GM12878 (cell line): ENCODE results near the gene PUDP. TPM values are rescaled to one million over a fixed set of nuclear protein-coding genes. Genes with fewer than 3 reads are reported as not detected.

ENCODE experiments used
- ATAC-seq: fragments of 200-7000 bp; cut with Tn5 transposase; 3 replicates; pipeline ENCODE4 v1.9.1; 2020; ENCODE audit warnings: mild to moderate bottlenecking, moderate library complexity
- BruUV-seq: library from RNA; stranded (reverse); fragments of 400-500 nt; replicated peaks from 2 replicates; lab custom pipeline; 2021; lab: Mats Ljungman, UMichigan
- CTCF ChIA-PET: fragments of 300-600 bp; sonication (Branson Sonifier 250); formaldehyde crosslinking; extraction: SDS; loops from one replicate; lab custom pipeline; 2021; ENCODE audit warnings: inconsistent platforms; lab: Yijun Ruan, JAX
- POLR2A ChIA-PET: fragments of 350-600 bp; formaldehyde crosslinking; extraction: SDS; loops from one replicate; lab custom pipeline; 2021; ENCODE audit warnings: inconsistent platforms; lab: Charles Lee
- RAD21 ChIA-PET: fragments of 300-600 bp; sonication (Branson Sonifier 250); formaldehyde crosslinking; loops from one replicate; lab custom pipeline; 2023; ENCODE audit warnings: antibody characterized with exemption; ENCODE audit not compliant: unreplicated experiment; lab: Charles Lee
- SMC1A ChIA-PET: fragments of 300-600 bp; sonication (Branson Sonifier 250); formaldehyde crosslinking; loops from one replicate; lab custom pipeline; 2023; ENCODE audit not compliant: unreplicated experiment, uncharacterized antibody; lab: Charles Lee
- DNase-seq: peaks from one replicate; pipeline ENCODE4 v3.0.0-alpha.2; 2011; ENCODE audit warnings: low read depth, low spot score
- FAIRE-seq: peaks from 3 replicates; lab custom pipeline; 2011; peaks lifted over from hg19 to GRCh38; lab: Jason Lieb, UNC
- H2AFZ ChIP-seq: 2 replicates; pipeline ENCODE4 v1.6.0; 2011; ENCODE audit warnings: low read depth, low read length, control low read depth; ENCODE audit not compliant: control insufficient read depth
- H3K27ac ChIP-seq: 2 replicates; pipeline ENCODE4 v1.5.1; 2011; ENCODE audit warnings: control low read depth; ENCODE audit not compliant: control insufficient read depth, insufficient read depth
- H3K27me3 ChIP-seq, 2 experiments: replicated peaks in 1 of 2; 2 replicates each; pipeline versions ENCODE4 v1.6.0 to v1.6.1; 2011; ENCODE audit warnings: low read length in 1 of 2; ENCODE audit not compliant: control insufficient read depth in 2 of 2, insufficient read depth in 2 of 2
- H3K36me3 ChIP-seq, 2 experiments: 2 replicates each; pipeline ENCODE4 v1.5.1; 2011; ENCODE audit warnings: low read length in 1 of 2; ENCODE audit not compliant: control insufficient read depth in 2 of 2, insufficient read depth in 2 of 2
- H3K4me1 ChIP-seq: 2 replicates; pipeline ENCODE4 v1.6.1; 2011; ENCODE audit warnings: mild to moderate bottlenecking, low read length, moderate library complexity, mixed read lengths; ENCODE audit not compliant: control insufficient read depth, insufficient read depth
- H3K4me2 ChIP-seq: 2 replicates; pipeline ENCODE4 v1.6.0; 2011; ENCODE audit warnings: control low read depth; ENCODE audit not compliant: control insufficient read depth, insufficient read depth
- H3K4me3 ChIP-seq: fragments of 200-600 bp; sonication (generic); 2 replicates; pipeline ENCODE4 v1.5.1; 2016
- H3K79me2 ChIP-seq: 2 replicates; pipeline ENCODE4 v1.6.0; 2011; ENCODE audit warnings: low read length; ENCODE audit not compliant: control insufficient read depth, insufficient read depth
- H3K9ac ChIP-seq: 2 replicates; pipeline ENCODE4 v1.8.0; 2011; ENCODE audit warnings: low read length, control low read depth, mixed read lengths; ENCODE audit not compliant: control insufficient read depth, insufficient read depth
- H3K9me3 ChIP-seq: replicated peaks from 3 replicates; pipeline ENCODE4 v1.5.1; 2011; ENCODE audit warnings: mild to moderate bottlenecking, low read length; ENCODE audit not compliant: control insufficient read depth, insufficient read depth
- H4K20me1 ChIP-seq: 2 replicates; pipeline ENCODE4 v1.6.0; 2011; ENCODE audit not compliant: control insufficient read depth, insufficient read depth
- ATF7 ChIP-seq: fragments of 450-650 bp; IDR thresholded peaks from 2 replicates; pipeline ENCODE4 v1.6.1; 2016; ENCODE audit warnings: low read depth, mild to moderate bottlenecking
- BCLAF1 ChIP-seq: fragments of 450-650 bp; IDR thresholded peaks from 2 replicates; pipeline ENCODE4 v1.6.1; 2017; ENCODE audit warnings: antibody characterized with exemption, mild to moderate bottlenecking, moderate library complexity
- CREM ChIP-seq: IDR thresholded peaks from 2 replicates; pipeline ENCODE4 v1.6.1; 2014; ENCODE audit warnings: antibody characterized with exemption, low read depth
- GATAD2B ChIP-seq: fragments of 450-650 bp; conservative IDR thresholded peaks from 2 replicates; pipeline ENCODE4 v1.6.1; 2017; ENCODE audit warnings: low read depth, mild to moderate bottlenecking, moderate library complexity
- IKZF1 ChIP-seq: fragments of 450-650 bp; conservative IDR thresholded peaks from 2 replicates; pipeline ENCODE4 v1.6.1; 2017; ENCODE audit warnings: antibody characterized with exemption, mild to moderate bottlenecking
- KDM1A ChIP-seq: fragments of 200-600 bp; sonication (generic); IDR thresholded peaks from 2 replicates; pipeline ENCODE4 v1.6.1; 2016; ENCODE audit warnings: borderline replicate concordance
- MAX ChIP-seq: IDR thresholded peaks from 2 replicates; pipeline ENCODE4 v1.6.1; 2012; ENCODE audit warnings: low read depth, low read length, improper control_type of control experiment
- MYC ChIP-seq: IDR thresholded peaks from 2 replicates; pipeline ENCODE4 v1.6.1; 2011; ENCODE audit warnings: mild to moderate bottlenecking, low read length, moderate library complexity, inconsistent platforms; ENCODE audit not compliant: insufficient read depth, insufficient replicate concordance, insufficient read length, severe bottlenecking
- NFYB ChIP-seq: IDR thresholded peaks from 2 replicates; pipeline ENCODE4 v1.6.1; 2011; ENCODE audit warnings: low read depth, mild to moderate bottlenecking, low read length, improper control_type of control experiment, moderate library complexity; ENCODE audit not compliant: insufficient read depth
- POLR2A ChIP-seq: IDR thresholded peaks from 2 replicates; pipeline ENCODE4 v1.6.1; 2011; ENCODE audit warnings: low read depth, mild to moderate bottlenecking, low read length
- POLR2AphosphoS2 ChIP-seq: IDR thresholded peaks from 2 replicates; pipeline ENCODE4 v1.6.1; 2011; ENCODE audit warnings: low read depth, mild to moderate bottlenecking, low read length, improper control_type of control experiment, moderate library complexity
- SKIL ChIP-seq: fragments of 450-650 bp; IDR thresholded peaks from 2 replicates; pipeline ENCODE4 v1.6.1; 2017; ENCODE audit warnings: mild to moderate bottlenecking, low read depth, inconsistent platforms; ENCODE audit not compliant: poor library complexity, severe bottlenecking
- SP1 ChIP-seq: IDR thresholded peaks from one replicate; pipeline ENCODE4 v1.6.1; 2011; ENCODE audit warnings: low read depth, low read length
- STAT1 ChIP-seq: fragments of 450-650 bp; conservative IDR thresholded peaks from 2 replicates; pipeline ENCODE4 v1.6.1; 2014; ENCODE audit warnings: antibody characterized with exemption, mild to moderate bottlenecking
- TAF1 ChIP-seq: IDR thresholded peaks from 2 replicates; pipeline ENCODE4 v1.6.1; 2011; ENCODE audit warnings: mild to moderate bottlenecking, low read depth, low read length, borderline replicate concordance
- ZBED1 ChIP-seq: IDR thresholded peaks from 2 replicates; pipeline ENCODE4 v1.6.1; 2016; ENCODE audit warnings: borderline replicate concordance
- ZNF207 ChIP-seq: fragments of 450-650 bp; IDR thresholded peaks from 2 replicates; pipeline ENCODE4 v1.6.1; 2014; ENCODE audit warnings: antibody characterized with exemption, mild to moderate bottlenecking, borderline replicate concordance
- WGBS: methylation state at CpG from one replicate; pipeline ENCODE4 v1.1.6; 2016; ENCODE audit warnings: low lambda C conversion rate; ENCODE audit not compliant: insufficient replicate concordance, insufficient coverage; ENCODE audit errors: missing lambda C conversion rate; 5-methylcytosine and 5-hydroxymethylcytosine counted together
- in situ Hi-C: fragments of 300-500 bp; cut with MboI; formaldehyde crosslinking; loops from 9 replicates; pipeline ENCODE4 v1.14.3; 2018; ENCODE audit warnings: mixed read lengths
- intact Hi-C: fragments of 100-400 bp; cut with micrococcal nuclease; formaldehyde crosslinking; loops from one replicate; pipeline ENCODE4 v1.14.2; 2022; ENCODE audit not compliant: unreplicated experiment
- polyA plus RNA-seq, 11 experiments: library from polyadenylated mRNA; depleted of rRNA in 4 of 11; unstranded in 6 of 11; stranded (reverse) in 5 of 11; fragments of >200 nt; fragmentation: Nextera tagmentation in 4 of 11; fragmentation: Illumina TruSeq in 1 of 11; extraction: Ambion mirVana in 4 of 11; extraction: Trizol in 1 of 11; gene quantifications; 1 replicate in 1 of 11; 2 replicates in 10 of 11; pipeline versions ENCODE4 v1.2.1 to v1.2.3, GENCODE V29; 2011 to 2016; ENCODE audit warnings: inconsistent platforms in 2 of 11, missing spikeins in 2 of 11, low read depth in 1 of 11
- total RNA-seq, 4 experiments: library from RNA; depleted of rRNA in 3 of 4; stranded (reverse); fragments of >200 nt in 3 of 4; fragmentation: Illumina TruSeq in 1 of 4; extraction: Trizol in 1 of 4; gene quantifications; 2 replicates each; pipeline versions ENCODE4 v1.2.1 to v1.2.3, GENCODE V29; 2013 to 2021

PUDP gene
- total and polyA plus RNA-seq, 10 of the 15 experiments (the other 5 are each of a cell fraction or from before 2014, with no cell fraction given): 30.8 to 83.5 (median 61.7) TPM

- RAD21 ChIA-PET: interaction anchor here (0.6 to 10.2 kb wide), 13 partner anchors 9 to 1031 kb away, joined by 3 to 127 read pairs (median 8); partner anchors contain the start of genes PUDP and STS
- BruUV-seq: no TSS peak
- Histone ChIP-seq H3K27ac (peak overlapping the region; percentile 99), H2AFZ (peak overlapping the region; percentile 62), H3K36me3 (peaks cover 2 to 3% of the 10 kb centered on the region in 2 experiments; a peak in 3 of 4 replicates), H3K4me1 (peaks cover 68% of the 10 kb centered on the region), H3K4me2 (peak overlapping the region; percentile 69; the same call in 1 of the 2 replicates), H3K9me3 (no peaks in the 10 kb centered on the region; the same call in 1 of the 3 replicates), H3K4me3 (no peak overlapping the region), H3K9ac (peak overlapping the region; percentile 65), H3K27me3 (no peaks in the 10 kb centered on the region), H3K79me2 (peaks cover 35% of the 10 kb centered on the region), H4K20me1 (no peaks in the 10 kb centered on the region)
- FAIRE-seq (no peak), DNase-seq (peak; percentile 73), ATAC-seq (peak; percentile 84)
- SMC1A ChIA-PET: interaction anchor here (1.2 to 6.9 kb wide), 12 partner anchors 10 to 811 kb away, joined by 4 to 80 read pairs (median 12); partner anchors contain the start of genes PUDP and STS
- 1% methylated on average over 5 of the region's 5 CpGs for WGBS
- POLR2A ChIA-PET: interaction anchor here (0.7 to 10.2 kb wide), 11 partner anchors 10 to 154 kb away, joined by 3 to 117 read pairs (median 5); partner anchors contain the start of genes PUDP and STS
- in situ Hi-C loops: no loop called here
- intact Hi-C loops: loop anchor here (1.0 to 2.0 kb wide), 4 partner anchors 25 to 372 kb away; no protein-coding TSS in a partner anchor
- CTCF ChIA-PET: interaction anchor here (1.2 to 5.2 kb wide), 6 partner anchors 20 to 36 kb away, joined by 4 to 34 read pairs (median 14); partner anchors contain the start of gene STS
- TF ChIP-seq POLR2AphosphoS2 (0 out of 2 replicates have a peak, but pooled peaks have one; percentile 39), TAF1 (peak; percentile 55; the same call in 1 of the 2 replicates), SP1 (peak; percentile 12), NFYB (0 out of 2 replicates have a peak, but pooled peaks have one; percentile 22), POLR2A (peak; percentile 61), MAX (0 out of 2 replicates have a peak, but pooled peaks have one; percentile 15), CREM (peak; percentile 52; the same call in 1 of the 2 replicates), KDM1A (no peak), GATAD2B (peak; percentile 72; the same call in 1 of the 2 replicates), STAT1 (peak; percentile 82; the same call in 1 of the 2 replicates), BCLAF1 (no peak), ATF7 (peak; percentile 84), SKIL (peak; percentile 65), ZNF207 (0 out of 2 replicates have a peak, but pooled peaks have one; percentile 51), IKZF1 (peak; percentile 95), ZBED1 (peak; percentile 84), MYC (no peak)
Observed at GRCh38 chrX:7110821-7111276, 37.1 kb downstream of the PUDP start.
